Activated T-helper 17 cell treated with anti-CD3 and anti-CD28 coated beads, Interleukin-2, amount 50 U/mL, for 72 hours (primary cell): ENCODE results near the gene KCNJ5. TPM values are rescaled to one million over a fixed set of nuclear protein-coding genes. Genes with fewer than 3 reads are reported as not detected.

Source experiments
- total RNA-seq, 2 donors: library from RNA; stranded (reverse); gene quantifications; one replicate each; pipeline ENCODE4 v1.2.3, GENCODE V29; 2022

Gene KCNJ5
- total RNA-seq, 2 donors from 2014 or later: not detected

Other genes starting within 250 kb of the KCNJ5 start
- gene FLI1, start 197.3 kb upstream of the KCNJ5 start, total RNA-seq: 10 to 100 TPM; 55.6 to 73.4 TPM
- not detected for gene KCNJ1, start 24.1 kb upstream of the KCNJ5 start, total RNA-seq
- gene TP53AIP1, start 51.5 kb downstream of the KCNJ5 start, total RNA-seq: not detected